ENCODE results near the gene SLC4A4. TPM values are rescaled to one million over a fixed set of nuclear protein-coding genes. Genes with fewer than 3 reads are reported as not detected.

The SLC4A4 gene
- total and polyA plus RNA-seq, 2 of the 8 experiments (the other 6 are each of a cell fraction or from before 2014, with no cell fraction given) = 0.67 to 2.8 TPM

- Histone ChIP-seq H3K23me2 (ENCODE audit: low read depth, low read length) (no peaks in the 10 kb centered on the region), H3K18ac (ENCODE audit: extremely low read depth, low read length) (no peak overlapping the region), H3K56ac (replicated peaks; ENCODE audit: insufficient read length, low read depth, low read length) (no peak overlapping the region), H4K5ac (ENCODE audit: insufficient read length, low read depth, low read length) (no peak overlapping the region), H3K79me1 (ENCODE audit: low read depth, low read length) (no peaks in the 10 kb centered on the region), H3K27me3 (replicated peaks in 1 of 4; ENCODE audit: control insufficient read depth in 3 of 4, extremely low read depth in 1 of 4, insufficient read depth in 3 of 4, low read length in 3 of 4) (no peaks in the 10 kb centered on the region), H3K9ac (replicated peaks in 1 of 4; ENCODE audit: extremely low read depth in 1 of 4, low read depth in 3 of 4, low read length in 3 of 4) (no peak overlapping the region), H3K36me3 (ENCODE audit: control insufficient read depth in 2 of 4, insufficient read depth in 4 of 4, low read length in 3 of 4) (no peaks in the 10 kb centered on the region), H2BK12ac (ENCODE audit: low read depth, low read length) (no peak overlapping the region), H2AK5ac (ENCODE audit: low read depth, low read length) (no peak overlapping the region), H3K14ac (ENCODE audit: insufficient read length) (no peak overlapping the region), H2BK15ac (ENCODE audit: low read length) (no peak overlapping the region), H2BK20ac (ENCODE audit: low read length) (no peak overlapping the region), H3K4me1 (replicated peaks in 1 of 4; ENCODE audit: control insufficient read depth in 3 of 4, insufficient read depth in 4 of 4, low read length in 3 of 4) (0 out of 7 replicates have a peak, but pooled peaks cover 0 to 2% (median 0%) of the 10 kb centered on the region in 4 experiments), H4K8ac (ENCODE audit: extremely low read depth, insufficient read depth, low read length) (no peak overlapping the region), H3K79me2 (ENCODE audit: control insufficient read depth in 1 of 2, insufficient read depth in 2 of 2, low read length in 2 of 2) (no peaks in the 10 kb centered on the region), H3K4me3 (ENCODE audit: extremely low read depth in 1 of 4, insufficient read depth in 2 of 4, low read depth in 3 of 4, low read length in 4 of 4) (no peak overlapping the region), H2BK120ac (replicated peaks; ENCODE audit: low read depth, low read length) (no peak overlapping the region), H3K9me3 (ENCODE audit: insufficient read depth in 2 of 2, low read depth in 1 of 2, low read length in 1 of 2) (no peaks in the 10 kb centered on the region), H2AFZ (ENCODE audit: low read length) (no peak overlapping the region), H4K20me1 (replicated peaks in 1 of 2; ENCODE audit: control insufficient read depth in 1 of 2, insufficient read depth in 2 of 2, low read length in 2 of 2) (no peaks in the 10 kb centered on the region), H3K23ac (ENCODE audit: insufficient read length) (no peak overlapping the region), H2BK5ac (ENCODE audit: low read depth, low read length) (no peak overlapping the region), H3K4me2 (ENCODE audit: insufficient read depth in 1 of 2, low read depth in 2 of 2, low read length in 2 of 2) (no peak overlapping the region), H3K27ac (ENCODE audit: low read depth, low read length) (no peak overlapping the region), H4K91ac (replicated peaks; ENCODE audit: insufficient read length, low read length) (no peak overlapping the region), H3K4ac (replicated peaks; ENCODE audit: insufficient read length, low read depth, low read length) (no peak overlapping the region)
- WGBS, 2 experiments (ENCODE audit: extremely low coverage in 1 of 2, insufficient coverage in 1 of 2, insufficient read length in 1 of 2, insufficient replicate concordance in 2 of 2, low coverage in 1 of 2, low lambda C conversion rate in 2 of 2, missing lambda C conversion rate in 1 of 2) = 95% methylated on average over 6 of the region's 6 CpGs; no CpG with 5 or more reads in 1 of the 2 experiments
- POLR2A ChIA-PET (ENCODE audit: partially characterized antibody) = no interaction called here
- FAIRE-seq = no peak
- DNase-seq (ENCODE audit: low read depth in 1 of 2, low spot score in 2 of 2) = no peak
- CTCF ChIA-PET (ENCODE audit: partially characterized antibody) = no interaction called here
- TF ChIP-seq POLR2A (IDR thresholded peaks at IDR 0.05; ENCODE audit: control extremely low read depth in 1 of 2, low read depth in 2 of 2, low read length in 2 of 2) = no peak
These were observed 198.8 kb downstream of the SLC4A4 start for GRCh38 chr4:71537551-71538065.

All from H1 (cell line).